GM12878 (cell line): Measurements from ENCODE around the gene CCNL2. TPM values are rescaled to one million over a fixed set of nuclear protein-coding genes. Genes with fewer than 3 reads are reported as not detected.

Experiments
- ATAC-seq: fragments of 200-7000 bp; cut with Tn5 transposase; 3 replicates; pipeline ENCODE4 v1.9.1; 2020; ENCODE audit warnings: mild to moderate bottlenecking, moderate library complexity
- BruUV-seq: library from RNA; stranded (reverse); fragments of 400-500 nt; replicated peaks from 2 replicates; lab custom pipeline; 2021; lab: Mats Ljungman, UMichigan
- CTCF ChIA-PET: fragments of 300-600 bp; sonication (Branson Sonifier 250); formaldehyde crosslinking; extraction: SDS; loops from one replicate; lab custom pipeline; 2021; ENCODE audit warnings: inconsistent platforms; lab: Yijun Ruan, JAX
- POLR2A ChIA-PET: fragments of 350-600 bp; formaldehyde crosslinking; extraction: SDS; loops from one replicate; lab custom pipeline; 2021; ENCODE audit warnings: inconsistent platforms; lab: Charles Lee
- RAD21 ChIA-PET: fragments of 300-600 bp; sonication (Branson Sonifier 250); formaldehyde crosslinking; loops from one replicate; lab custom pipeline; 2023; ENCODE audit warnings: antibody characterized with exemption; ENCODE audit not compliant: unreplicated experiment; lab: Charles Lee
- SMC1A ChIA-PET: fragments of 300-600 bp; sonication (Branson Sonifier 250); formaldehyde crosslinking; loops from one replicate; lab custom pipeline; 2023; ENCODE audit not compliant: unreplicated experiment, uncharacterized antibody; lab: Charles Lee
- DNase-seq: peaks from one replicate; pipeline ENCODE4 v3.0.0-alpha.2; 2011; ENCODE audit warnings: low read depth, low spot score
- FAIRE-seq: peaks from 3 replicates; lab custom pipeline; 2011; peaks lifted over from hg19 to GRCh38; lab: Jason Lieb, UNC
- H2AFZ ChIP-seq: 2 replicates; pipeline ENCODE4 v1.6.0; 2011; ENCODE audit warnings: low read depth, low read length, control low read depth; ENCODE audit not compliant: control insufficient read depth
- H3K27ac ChIP-seq: 2 replicates; pipeline ENCODE4 v1.5.1; 2011; ENCODE audit warnings: control low read depth; ENCODE audit not compliant: control insufficient read depth, insufficient read depth
- H3K27me3 ChIP-seq, 2 experiments: replicated peaks in 1 of 2; 2 replicates each; pipeline versions ENCODE4 v1.6.0 to v1.6.1; 2011; ENCODE audit warnings: low read length in 1 of 2; ENCODE audit not compliant: control insufficient read depth in 2 of 2, insufficient read depth in 2 of 2
- H3K36me3 ChIP-seq, 2 experiments: 2 replicates each; pipeline ENCODE4 v1.5.1; 2011; ENCODE audit warnings: low read length in 1 of 2; ENCODE audit not compliant: control insufficient read depth in 2 of 2, insufficient read depth in 2 of 2
- H3K4me1 ChIP-seq: 2 replicates; pipeline ENCODE4 v1.6.1; 2011; ENCODE audit warnings: mild to moderate bottlenecking, low read length, moderate library complexity, mixed read lengths; ENCODE audit not compliant: control insufficient read depth, insufficient read depth
- H3K4me2 ChIP-seq: 2 replicates; pipeline ENCODE4 v1.6.0; 2011; ENCODE audit warnings: control low read depth; ENCODE audit not compliant: control insufficient read depth, insufficient read depth
- H3K4me3 ChIP-seq: fragments of 200-600 bp; sonication (generic); 2 replicates; pipeline ENCODE4 v1.5.1; 2016
- H3K79me2 ChIP-seq: 2 replicates; pipeline ENCODE4 v1.6.0; 2011; ENCODE audit warnings: low read length; ENCODE audit not compliant: control insufficient read depth, insufficient read depth
- H3K9ac ChIP-seq: 2 replicates; pipeline ENCODE4 v1.8.0; 2011; ENCODE audit warnings: low read length, control low read depth, mixed read lengths; ENCODE audit not compliant: control insufficient read depth, insufficient read depth
- H3K9me3 ChIP-seq: replicated peaks from 3 replicates; pipeline ENCODE4 v1.5.1; 2011; ENCODE audit warnings: mild to moderate bottlenecking, low read length; ENCODE audit not compliant: control insufficient read depth, insufficient read depth
- H4K20me1 ChIP-seq: 2 replicates; pipeline ENCODE4 v1.6.0; 2011; ENCODE audit not compliant: control insufficient read depth, insufficient read depth
- BHLHE40 ChIP-seq, 2 experiments: fragments of 450-650 bp in 1 of 2; IDR thresholded peaks; 2 replicates each; pipeline ENCODE4 v1.6.1; 2011 to 2017; ENCODE audit warnings: low read depth in 2 of 2, borderline replicate concordance in 1 of 2, improper control_type of control experiment in 1 of 2, low read length in 1 of 2, mild to moderate bottlenecking in 1 of 2
- CBX5 ChIP-seq: sonication (generic); IDR thresholded peaks from 2 replicates; pipeline ENCODE4 v1.6.1; 2016; ENCODE audit warnings: low read depth, moderate library complexity, mild to moderate bottlenecking, inconsistent platforms
- CREB1 ChIP-seq: IDR thresholded peaks from 2 replicates; pipeline ENCODE4 v1.6.1; 2012; ENCODE audit warnings: low read depth, mild to moderate bottlenecking, inconsistent platforms
- JUND ChIP-seq: IDR thresholded peaks from 2 replicates; pipeline ENCODE4 v1.6.1; 2012; ENCODE audit warnings: low read depth, mild to moderate bottlenecking, low read length, improper control_type of control experiment, moderate library complexity
- KAT2A ChIP-seq: conservative IDR thresholded peaks from 2 replicates; pipeline ENCODE4 v1.6.1; 2011; ENCODE audit warnings: low read depth, low read length; ENCODE audit not compliant: control insufficient read depth
- MEF2A ChIP-seq: IDR thresholded peaks from 2 replicates; pipeline ENCODE4 v1.6.1; 2011; ENCODE audit warnings: low read depth, mild to moderate bottlenecking, low read length, moderate library complexity; ENCODE audit not compliant: insufficient read depth
- NBN ChIP-seq: fragments of 450-650 bp; IDR thresholded peaks from 2 replicates; pipeline ENCODE4 v1.6.1; 2016
- NFYB ChIP-seq: IDR thresholded peaks from 2 replicates; pipeline ENCODE4 v1.6.1; 2011; ENCODE audit warnings: low read depth, mild to moderate bottlenecking, low read length, improper control_type of control experiment, moderate library complexity; ENCODE audit not compliant: insufficient read depth
- SMARCA5 ChIP-seq: fragments of 450-650 bp; IDR thresholded peaks from 2 replicates; pipeline ENCODE4 v1.6.1; 2017; ENCODE audit warnings: mild to moderate bottlenecking
- STAT3 ChIP-seq: IDR thresholded peaks from 2 replicates; pipeline ENCODE4 v1.6.1; 2011; ENCODE audit warnings: low read depth, low read length, improper control_type of control experiment
- ZNF24 ChIP-seq: fragments of 450-650 bp; IDR thresholded peaks from 2 replicates; pipeline ENCODE4 v1.6.1; 2017; ENCODE audit warnings: antibody characterized with exemption, mild to moderate bottlenecking
- WGBS: methylation state at CpG from one replicate; pipeline ENCODE4 v1.1.6; 2016; ENCODE audit warnings: low lambda C conversion rate; ENCODE audit not compliant: insufficient replicate concordance, insufficient coverage; ENCODE audit errors: missing lambda C conversion rate; 5-methylcytosine and 5-hydroxymethylcytosine counted together
- in situ Hi-C: fragments of 300-500 bp; cut with MboI; formaldehyde crosslinking; loops from 9 replicates; pipeline ENCODE4 v1.14.3; 2018; ENCODE audit warnings: mixed read lengths
- intact Hi-C: fragments of 100-400 bp; cut with micrococcal nuclease; formaldehyde crosslinking; loops from one replicate; pipeline ENCODE4 v1.14.2; 2022; ENCODE audit not compliant: unreplicated experiment
- polyA plus RNA-seq, 11 experiments: library from polyadenylated mRNA; depleted of rRNA in 4 of 11; unstranded in 6 of 11; stranded (reverse) in 5 of 11; fragments of >200 nt; fragmentation: Nextera tagmentation in 4 of 11; fragmentation: Illumina TruSeq in 1 of 11; extraction: Ambion mirVana in 4 of 11; extraction: Trizol in 1 of 11; gene quantifications; 1 replicate in 1 of 11; 2 replicates in 10 of 11; pipeline versions ENCODE4 v1.2.1 to v1.2.3, GENCODE V29; 2011 to 2016; ENCODE audit warnings: inconsistent platforms in 2 of 11, missing spikeins in 2 of 11, low read depth in 1 of 11
- total RNA-seq, 4 experiments: library from RNA; depleted of rRNA in 3 of 4; stranded (reverse); fragments of >200 nt in 3 of 4; fragmentation: Illumina TruSeq in 1 of 4; extraction: Trizol in 1 of 4; gene quantifications; 2 replicates each; pipeline versions ENCODE4 v1.2.1 to v1.2.3, GENCODE V29; 2013 to 2021
- TF ChIP-seq, protein P1 (sequence below): fragments of 450-650 bp; IDR thresholded peaks from 2 replicates; pipeline ENCODE4 v1.6.1; 2017; ENCODE audit warnings: mild to moderate bottlenecking, moderate library complexity
- TF ChIP-seq, protein P2 (sequence below): IDR thresholded peaks from 2 replicates; pipeline ENCODE4 v1.6.1; 2011; ENCODE audit warnings: mild to moderate bottlenecking, low read depth, low read length, moderate library complexity; ENCODE audit not compliant: insufficient replicate concordance
- TF ChIP-seq, protein P3 (sequence below): fragments of 450-650 bp; IDR thresholded peaks from 2 replicates; pipeline ENCODE4 v1.6.1; 2017; ENCODE audit warnings: antibody characterized with exemption, mild to moderate bottlenecking, moderate library complexity

Gene CCNL2
- total and polyA plus RNA-seq, 10 of the 15 experiments (the other 5 are each of a cell fraction or from before 2014, with no cell fraction given): 2.1 to 143 (median 101) TPM

DNA sequence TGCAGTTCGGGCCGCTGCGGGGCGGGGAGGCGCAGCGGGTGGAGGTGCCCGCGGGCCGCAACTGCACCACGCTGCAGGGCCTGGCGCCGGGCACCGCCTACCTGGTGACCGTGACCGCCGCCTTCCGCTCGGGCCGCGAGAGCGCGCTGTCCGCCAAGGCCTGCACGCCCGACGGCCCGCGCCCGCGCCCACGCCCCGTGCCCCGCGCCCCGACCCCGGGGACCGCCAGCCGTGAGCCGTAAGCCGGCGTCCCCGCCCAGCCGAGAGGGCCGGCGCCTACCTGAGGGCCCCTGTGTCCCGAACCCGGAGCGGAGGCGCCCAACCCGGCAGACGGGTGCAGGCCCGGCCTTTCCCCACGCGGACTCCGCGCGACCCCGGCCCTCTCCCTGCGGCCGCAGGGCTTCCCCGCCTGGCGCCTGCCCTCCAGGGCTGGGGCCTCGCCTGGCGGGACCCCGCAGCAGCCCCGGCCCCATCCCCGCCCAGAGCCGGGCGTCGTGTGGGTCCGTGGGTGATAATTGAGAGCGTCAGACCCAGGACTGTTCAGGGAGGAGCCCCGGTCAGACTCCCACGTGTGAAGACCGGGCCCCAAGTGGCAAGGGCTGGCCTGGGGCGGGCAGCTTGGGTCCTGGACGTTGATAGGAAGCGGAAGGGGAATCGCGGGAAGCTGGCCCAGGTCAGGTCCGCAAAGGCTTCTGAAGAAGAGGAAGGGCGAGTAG is 40.6 kb upstream of the CCNL2 start:
- POLR2A ChIA-PET: interaction anchor here (1.5 kb wide), 1 partner anchor 41 kb away, joined by 4 read pairs; the partner anchor contains the start of gene CCNL2
- TF ChIP-seq NBN: no peak
- TF ChIP-seq, protein P1, sequence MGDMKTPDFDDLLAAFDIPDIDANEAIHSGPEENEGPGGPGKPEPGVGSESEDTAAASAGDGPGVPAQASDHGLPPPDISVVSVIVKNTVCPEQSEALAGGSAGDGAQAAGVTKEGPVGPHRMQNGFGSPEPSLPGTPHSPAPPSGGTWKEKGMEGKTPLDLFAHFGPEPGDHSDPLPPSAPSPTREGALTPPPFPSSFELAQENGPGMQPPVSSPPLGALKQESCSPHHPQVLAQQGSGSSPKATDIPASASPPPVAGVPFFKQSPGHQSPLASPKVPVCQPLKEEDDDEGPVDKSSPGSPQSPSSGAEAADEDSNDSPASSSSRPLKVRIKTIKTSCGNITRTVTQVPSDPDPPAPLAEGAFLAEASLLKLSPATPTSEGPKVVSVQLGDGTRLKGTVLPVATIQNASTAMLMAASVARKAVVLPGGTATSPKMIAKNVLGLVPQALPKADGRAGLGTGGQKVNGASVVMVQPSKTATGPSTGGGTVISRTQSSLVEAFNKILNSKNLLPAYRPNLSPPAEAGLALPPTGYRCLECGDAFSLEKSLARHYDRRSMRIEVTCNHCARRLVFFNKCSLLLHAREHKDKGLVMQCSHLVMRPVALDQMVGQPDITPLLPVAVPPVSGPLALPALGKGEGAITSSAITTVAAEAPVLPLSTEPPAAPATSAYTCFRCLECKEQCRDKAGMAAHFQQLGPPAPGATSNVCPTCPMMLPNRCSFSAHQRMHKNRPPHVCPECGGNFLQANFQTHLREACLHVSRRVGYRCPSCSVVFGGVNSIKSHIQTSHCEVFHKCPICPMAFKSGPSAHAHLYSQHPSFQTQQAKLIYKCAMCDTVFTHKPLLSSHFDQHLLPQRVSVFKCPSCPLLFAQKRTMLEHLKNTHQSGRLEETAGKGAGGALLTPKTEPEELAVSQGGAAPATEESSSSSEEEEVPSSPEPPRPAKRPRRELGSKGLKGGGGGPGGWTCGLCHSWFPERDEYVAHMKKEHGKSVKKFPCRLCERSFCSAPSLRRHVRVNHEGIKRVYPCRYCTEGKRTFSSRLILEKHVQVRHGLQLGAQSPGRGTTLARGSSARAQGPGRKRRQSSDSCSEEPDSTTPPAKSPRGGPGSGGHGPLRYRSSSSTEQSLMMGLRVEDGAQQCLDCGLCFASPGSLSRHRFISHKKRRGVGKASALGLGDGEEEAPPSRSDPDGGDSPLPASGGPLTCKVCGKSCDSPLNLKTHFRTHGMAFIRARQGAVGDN: no peak
- TF ChIP-seq, protein P2, sequence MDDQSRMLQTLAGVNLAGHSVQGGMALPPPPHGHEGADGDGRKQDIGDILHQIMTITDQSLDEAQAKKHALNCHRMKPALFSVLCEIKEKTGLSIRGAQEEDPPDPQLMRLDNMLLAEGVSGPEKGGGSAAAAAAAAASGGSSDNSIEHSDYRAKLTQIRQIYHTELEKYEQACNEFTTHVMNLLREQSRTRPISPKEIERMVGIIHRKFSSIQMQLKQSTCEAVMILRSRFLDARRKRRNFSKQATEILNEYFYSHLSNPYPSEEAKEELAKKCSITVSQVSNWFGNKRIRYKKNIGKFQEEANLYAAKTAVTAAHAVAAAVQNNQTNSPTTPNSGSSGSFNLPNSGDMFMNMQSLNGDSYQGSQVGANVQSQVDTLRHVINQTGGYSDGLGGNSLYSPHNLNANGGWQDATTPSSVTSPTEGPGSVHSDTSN: no peak
- TF ChIP-seq, protein P3, sequence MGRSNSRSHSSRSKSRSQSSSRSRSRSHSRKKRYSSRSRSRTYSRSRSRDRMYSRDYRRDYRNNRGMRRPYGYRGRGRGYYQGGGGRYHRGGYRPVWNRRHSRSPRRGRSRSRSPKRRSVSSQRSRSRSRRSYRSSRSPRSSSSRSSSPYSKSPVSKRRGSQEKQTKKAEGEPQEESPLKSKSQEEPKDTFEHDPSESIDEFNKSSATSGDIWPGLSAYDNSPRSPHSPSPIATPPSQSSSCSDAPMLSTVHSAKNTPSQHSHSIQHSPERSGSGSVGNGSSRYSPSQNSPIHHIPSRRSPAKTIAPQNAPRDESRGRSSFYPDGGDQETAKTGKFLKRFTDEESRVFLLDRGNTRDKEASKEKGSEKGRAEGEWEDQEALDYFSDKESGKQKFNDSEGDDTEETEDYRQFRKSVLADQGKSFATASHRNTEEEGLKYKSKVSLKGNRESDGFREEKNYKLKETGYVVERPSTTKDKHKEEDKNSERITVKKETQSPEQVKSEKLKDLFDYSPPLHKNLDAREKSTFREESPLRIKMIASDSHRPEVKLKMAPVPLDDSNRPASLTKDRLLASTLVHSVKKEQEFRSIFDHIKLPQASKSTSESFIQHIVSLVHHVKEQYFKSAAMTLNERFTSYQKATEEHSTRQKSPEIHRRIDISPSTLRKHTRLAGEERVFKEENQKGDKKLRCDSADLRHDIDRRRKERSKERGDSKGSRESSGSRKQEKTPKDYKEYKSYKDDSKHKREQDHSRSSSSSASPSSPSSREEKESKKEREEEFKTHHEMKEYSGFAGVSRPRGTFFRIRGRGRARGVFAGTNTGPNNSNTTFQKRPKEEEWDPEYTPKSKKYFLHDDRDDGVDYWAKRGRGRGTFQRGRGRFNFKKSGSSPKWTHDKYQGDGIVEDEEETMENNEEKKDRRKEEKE: no peak
- no peak for TF ChIP-seq JUND
- no peak for TF ChIP-seq STAT3
- TF ChIP-seq SMARCA5: no peak
- TF ChIP-seq CBX5: no peak
- TF ChIP-seq CREB1: no peak
- no peak for TF ChIP-seq BHLHE40 (IDR thresholded peaks at IDR 0.05; ENCODE audit: borderline replicate concordance in 1 of 2, low read depth in 2 of 2, low read length in 1 of 2)
- TF ChIP-seq KAT2A: no peak
- TF ChIP-seq ZNF24: no peak
- TF ChIP-seq NFYB: no peak
- no peak for TF ChIP-seq MEF2A

More for the DNA sequence above, 40.6 kb upstream of the CCNL2 start:
- WGBS: 89% methylated on average over 41 of the region's 82 CpGs
- in situ Hi-C loops: no loop called here
- DNase-seq: no peak
- Histone ChIP-seq H3K4me2 (no peak overlapping the region), H3K27me3 (peaks cover 0 to 4% of the 10 kb centered on the region in 2 experiments; a peak in 2 of 4 replicates), H3K4me1 (peaks cover 15% of the 10 kb centered on the region), H3K9ac (no peak overlapping the region), H3K27ac (no peak overlapping the region), H3K4me3 (no peak overlapping the region), H3K9me3 (no peaks in the 10 kb centered on the region), H3K36me3 (no peaks in the 10 kb centered on the region), H4K20me1 (no peaks in the 10 kb centered on the region), H3K79me2 (no peaks in the 10 kb centered on the region), H2AFZ (no peak overlapping the region)
- ChIA-PET SMC1A (interaction anchor here (1.5 kb wide), 1 partner anchor 32 kb away, joined by 5 read pairs; no protein-coding TSS in a partner anchor), CTCF (interaction anchor here (1.2 to 2.7 kb wide), 5 partner anchors 16 to 67 kb away, joined by 3 to 17 read pairs (median 15); partner anchors contain the start of gene MRPL20), RAD21 (interaction anchor here (1.2 to 1.9 kb wide), 3 partner anchors 32 to 40 kb away, joined by 3 to 4 read pairs (median 3); partner anchors contain the start of gene MRPL20)
- no peak for ATAC-seq
- BruUV-seq: no TSS peak
- no peak for FAIRE-seq
- intact Hi-C loops: loop anchor here (2.0 kb wide), 3 partner anchors 33 to 65 kb away; partner anchors contain the start of genes CCNL2 and MRPL20
